ENCODE results near the gene LYSMD3.
"Not testable (repeated sequence)": the region's sequence is repeated elsewhere in the genome, so short reads cannot be mapped to it uniquely, and the experiment has no call there.

LYSMD3 gene

DNA sequence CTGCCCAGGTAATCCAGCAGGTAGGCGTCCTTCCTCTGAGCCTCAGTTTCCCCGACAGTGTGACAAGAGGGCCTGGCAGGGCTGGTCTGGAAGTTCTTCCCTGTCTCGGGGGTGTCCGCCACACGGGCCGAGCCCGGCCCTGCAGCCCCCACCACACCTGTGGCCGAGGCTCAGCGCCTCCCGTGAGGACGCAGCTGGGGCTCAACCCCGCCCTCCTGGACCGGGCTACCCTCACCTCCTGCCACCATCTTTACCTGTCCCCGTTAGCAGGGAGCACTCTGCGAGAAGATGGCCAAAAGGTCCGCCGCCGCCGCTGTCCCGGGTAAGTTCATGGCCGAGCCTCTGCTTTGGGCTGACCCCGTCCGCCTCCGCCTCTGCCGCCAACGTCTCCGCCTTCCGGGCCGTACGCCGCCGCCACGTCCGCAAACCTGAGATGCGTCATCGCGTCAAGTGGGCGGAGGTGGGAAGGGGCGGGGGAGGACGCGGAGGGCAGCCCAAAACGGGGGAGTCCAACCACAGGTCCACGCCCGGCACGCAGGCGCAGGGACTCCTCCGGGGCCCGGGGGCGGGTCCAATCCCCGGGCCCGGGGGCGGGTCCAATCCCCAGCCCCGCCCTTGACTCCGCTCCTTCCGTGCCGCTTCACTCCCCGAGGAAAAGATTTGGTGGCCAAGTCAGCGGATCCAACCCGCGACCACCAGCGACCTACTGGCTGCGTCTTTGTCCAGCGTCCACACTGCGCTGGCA is at the start of gene LYSMD3:
LYSMD3 (minus strand) TSS at position 391 of the 745 bp plus-strand sequence. CDS start 4,295 bp downstream, outside the sequence.
- DNase-seq, result peak; percentile 90 to 93

DNA sequence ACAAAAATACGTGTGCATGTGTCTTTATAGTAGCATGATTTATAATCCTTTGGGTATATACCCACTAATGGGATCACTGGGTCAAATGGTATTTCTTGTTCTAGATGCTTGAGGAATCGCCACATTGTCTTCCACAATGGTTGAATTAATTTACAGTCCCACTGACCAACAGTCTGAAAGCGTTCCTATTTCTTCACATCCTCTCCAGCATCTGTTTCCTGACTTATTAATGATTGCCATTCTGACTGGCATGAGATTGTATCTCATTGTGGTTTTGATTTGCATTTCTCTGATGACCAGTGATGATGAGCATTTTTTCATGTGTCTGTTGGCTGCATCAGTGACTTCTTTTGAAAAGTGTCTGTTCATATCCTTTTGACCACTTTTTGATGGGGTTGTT is 47.2 kb upstream of the LYSMD3 start:
- DNase-seq, result not testable (repeated sequence)

DNA sequence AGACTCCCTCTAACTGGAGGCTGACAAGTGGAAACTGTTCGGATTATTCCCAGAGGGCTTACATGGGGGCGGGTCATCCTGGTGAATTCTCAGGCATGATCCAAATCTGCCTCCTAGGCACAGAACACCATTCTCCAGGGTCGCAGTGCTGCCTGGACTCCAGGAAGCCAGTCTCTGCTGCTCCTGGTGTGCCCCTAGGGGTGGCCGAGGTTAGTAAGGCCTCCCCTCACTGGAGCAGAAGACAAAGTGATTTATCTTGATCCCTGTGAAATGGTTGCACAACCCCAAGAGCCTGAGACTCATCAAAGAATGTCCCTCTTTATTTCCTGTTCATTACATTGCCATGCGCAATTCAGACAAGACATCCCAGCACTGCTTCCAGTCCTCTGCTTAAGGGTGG is 46.3 kb upstream of the LYSMD3 start:
- no peak for DNase-seq

DNA sequence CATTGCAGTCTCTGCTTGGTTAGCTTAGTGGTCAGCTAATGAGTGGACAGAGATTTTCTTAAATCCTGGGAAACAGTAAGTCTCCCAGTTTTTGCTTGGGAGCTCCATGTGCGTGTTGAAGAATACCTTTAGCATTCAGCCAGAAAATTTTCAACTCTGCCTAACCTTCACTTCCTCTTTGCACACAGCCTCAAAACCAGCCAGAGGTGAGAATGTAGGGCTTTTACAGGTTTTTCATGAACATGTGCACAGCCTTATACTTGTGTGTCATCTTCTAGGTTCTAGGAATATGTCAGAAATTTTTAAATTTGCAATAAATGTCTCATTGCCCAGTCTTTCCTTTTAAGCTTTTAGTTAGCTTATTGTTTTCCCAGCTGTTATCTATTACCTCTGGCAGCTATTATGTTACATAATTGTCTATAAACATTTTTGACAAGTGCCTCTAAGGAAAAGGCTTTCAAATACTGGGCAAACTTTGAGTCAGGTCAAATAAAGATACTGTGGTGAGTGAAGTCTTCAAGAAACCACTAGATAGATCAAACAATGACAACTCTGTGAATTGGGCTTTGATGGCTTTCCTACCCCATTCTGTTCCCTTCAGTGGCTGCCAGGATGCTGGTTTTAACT is 41.9 kb upstream of the LYSMD3 start:
- DNase-seq, result peak in 1 of 2 experiments; percentile 6

DNA sequence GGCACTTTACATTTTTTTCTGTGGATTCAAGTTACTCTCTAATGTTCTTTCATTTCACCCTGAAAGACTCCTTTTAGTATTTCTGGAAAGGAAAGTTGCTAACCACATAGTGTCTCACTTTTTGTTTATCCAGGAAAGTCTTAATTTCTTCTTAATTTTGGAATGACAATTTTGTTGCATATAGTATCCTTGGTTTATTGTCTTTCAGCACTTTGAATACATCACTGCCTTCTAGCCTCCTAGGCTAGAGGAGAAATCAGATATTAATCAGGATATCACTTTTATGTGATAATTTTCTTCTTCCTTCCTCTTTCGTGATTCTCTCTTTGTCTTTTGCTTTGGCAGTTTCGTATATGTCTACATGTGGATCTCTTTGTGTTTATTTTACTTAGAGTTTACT is 40.6 kb upstream of the LYSMD3 start:
- DNase-seq, result no peak

DNA sequence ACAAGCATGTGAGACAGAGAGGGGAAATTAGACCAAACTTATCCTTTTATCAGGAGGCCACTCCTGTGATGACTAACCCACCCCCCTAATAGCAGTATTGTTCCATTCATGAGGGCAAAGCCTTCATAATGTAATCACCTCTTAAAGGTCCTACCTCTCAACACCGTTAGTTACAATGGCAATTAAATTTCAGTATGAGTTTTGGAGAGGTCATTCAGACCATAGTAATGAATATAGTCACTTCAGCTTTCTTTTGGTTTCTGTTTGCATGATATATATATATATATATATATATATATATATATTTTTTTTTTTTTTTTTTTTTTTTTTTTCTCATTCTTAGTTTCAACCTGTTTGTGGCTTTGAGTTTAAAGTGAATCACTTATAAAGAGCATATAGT is 39.7 kb upstream of the LYSMD3 start:
- no peak for DNase-seq

DNA sequence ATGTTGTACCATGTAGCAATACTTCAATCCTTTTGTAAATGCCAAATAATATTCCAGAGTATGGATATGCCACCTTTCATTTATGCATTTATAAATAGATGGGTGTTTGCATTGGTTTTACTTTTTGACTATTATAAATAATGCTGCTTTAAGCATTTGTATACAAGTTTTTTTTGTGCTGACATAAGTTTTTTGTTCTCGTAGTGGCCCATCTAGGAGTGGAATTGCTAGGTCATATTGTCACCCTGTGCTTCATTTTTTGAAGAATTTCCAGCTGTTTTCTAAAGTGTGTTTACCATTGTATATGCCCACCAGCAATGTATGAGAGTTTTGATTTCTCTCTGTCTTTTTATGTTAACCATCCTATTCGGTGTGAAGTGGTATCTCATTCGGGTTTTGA is 36.1 kb upstream of the LYSMD3 start:
- DNase-seq, result no peak

DNA sequence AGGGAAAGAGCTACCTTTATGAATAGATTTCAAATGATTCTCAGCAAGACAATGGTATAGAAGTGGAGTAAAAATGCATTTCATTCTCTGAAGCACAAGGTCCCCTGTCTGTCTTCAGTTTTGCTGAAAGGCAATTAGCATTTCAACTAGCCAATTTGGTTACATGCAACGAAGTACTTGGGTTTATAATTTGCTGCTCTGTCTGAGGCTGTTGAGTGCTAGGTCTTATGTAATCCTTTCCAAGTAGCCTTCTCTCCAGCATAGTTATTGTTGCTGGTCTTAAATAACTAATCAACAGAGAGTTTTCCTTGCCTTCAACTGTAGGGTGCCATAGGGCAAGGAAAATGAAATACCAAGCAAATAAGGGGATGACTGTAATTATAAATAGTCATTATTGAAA is 33.7 kb upstream of the LYSMD3 start:
- DNase-seq, result no peak

DNA sequence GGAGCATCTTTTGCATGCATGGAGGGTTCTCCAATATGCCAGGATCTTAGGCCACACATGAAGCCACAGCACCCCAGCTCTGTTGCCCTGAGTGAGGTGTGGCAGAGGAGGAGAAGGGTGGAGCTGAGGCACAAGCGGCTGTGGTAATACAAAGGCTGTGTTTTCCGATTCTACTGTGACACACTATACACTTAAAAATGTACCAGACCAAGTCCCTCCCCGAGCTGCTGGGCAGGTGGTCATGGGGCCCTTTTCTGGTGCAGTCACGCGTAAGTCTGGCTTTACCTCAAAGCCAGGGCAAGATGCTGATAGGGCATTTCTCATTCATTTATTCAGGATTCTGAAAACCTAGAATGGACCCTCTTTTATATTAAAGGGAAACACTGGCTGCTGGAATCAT is 33.0 kb upstream of the LYSMD3 start:
- no peak for DNase-seq

DNA sequence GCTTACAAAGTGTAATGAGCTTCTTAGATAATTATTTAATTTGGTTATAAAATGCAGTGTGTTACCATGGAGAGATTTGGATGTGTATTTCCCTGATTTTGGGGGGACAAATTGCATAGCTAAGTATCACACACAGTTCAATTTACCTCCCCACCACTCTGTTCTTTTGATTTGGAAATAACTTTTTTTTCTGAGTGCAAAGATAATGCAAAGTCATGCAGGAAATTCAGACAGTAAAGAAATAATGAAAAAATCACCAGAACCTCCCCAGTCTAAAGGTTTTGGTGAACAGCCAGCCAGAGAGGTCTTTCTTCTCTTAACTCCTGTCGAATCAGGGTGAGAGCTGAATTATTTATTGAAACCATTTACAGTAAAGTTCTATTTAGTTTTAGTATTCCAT is 32.4 kb upstream of the LYSMD3 start:
- DNase-seq, result no peak

DNA sequence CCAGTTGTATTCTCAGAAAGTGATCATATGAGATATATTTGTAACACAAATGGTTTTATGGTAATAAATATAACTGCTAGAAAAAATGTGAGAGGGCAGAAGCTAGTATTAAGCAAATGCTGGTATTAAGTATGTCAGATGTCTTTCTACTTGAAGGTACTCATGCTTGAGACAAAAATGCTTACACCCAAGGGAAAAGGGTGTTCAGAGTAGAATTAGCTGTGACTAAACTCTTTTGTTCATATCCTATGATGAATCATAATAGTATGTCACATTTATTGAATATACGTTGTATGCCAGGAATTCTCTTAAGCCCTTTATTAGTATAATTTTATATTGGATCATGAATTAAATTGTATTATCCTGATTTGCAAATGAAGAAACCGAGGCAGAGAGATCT is 31.4 kb upstream of the LYSMD3 start:
- no peak for DNase-seq

DNA sequence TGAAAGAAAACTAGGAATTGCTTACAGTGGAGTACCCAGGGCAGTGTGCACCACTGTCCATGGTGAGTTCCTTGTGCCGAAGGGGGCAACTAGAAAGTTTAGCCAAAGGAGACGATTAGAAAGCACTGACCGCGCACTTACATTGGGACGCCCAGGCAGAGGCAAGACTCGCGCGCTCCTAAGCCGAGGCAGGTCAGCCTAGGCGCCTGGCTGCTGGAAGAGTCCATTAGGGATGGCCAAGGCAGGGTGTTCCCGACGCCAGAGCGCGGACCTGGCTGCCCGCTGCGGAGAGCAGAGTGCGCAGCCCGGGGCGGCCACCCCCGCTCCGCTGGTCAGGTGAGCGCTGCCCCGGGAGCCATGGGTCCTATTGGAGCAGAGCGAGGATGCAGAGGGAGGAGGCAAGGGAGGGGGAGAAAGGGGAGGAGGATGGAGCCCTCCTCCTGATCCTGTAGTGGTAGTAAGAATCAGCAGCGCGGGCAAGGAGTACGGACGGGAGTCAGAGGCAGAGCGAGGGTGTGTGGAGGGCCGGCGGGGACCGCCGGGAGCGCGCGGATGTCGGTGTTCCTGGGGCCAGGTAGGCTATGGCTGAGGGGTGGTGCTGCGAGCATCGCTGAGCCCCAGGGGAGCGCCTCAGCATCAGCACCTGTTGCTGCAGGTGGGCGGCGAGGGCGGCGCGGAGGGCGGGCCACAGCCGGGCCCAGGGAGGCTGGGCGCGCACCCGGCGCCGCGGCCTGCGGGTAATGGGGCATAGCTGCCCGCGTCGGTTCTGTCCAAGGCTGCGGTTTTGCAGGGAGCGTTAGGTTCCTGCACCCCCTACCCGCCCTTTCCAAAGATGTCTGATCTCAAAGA is 29.2 kb upstream of the LYSMD3 start, which contains the start of gene ADGRV1:
ADGRV1 (plus strand) TSS at position 454 of the 849 bp plus-strand sequence; CDS start at position 553, 99 bp downstream.
- DNase-seq, result peak in 1 of 2 experiments; percentile 14

DNA sequence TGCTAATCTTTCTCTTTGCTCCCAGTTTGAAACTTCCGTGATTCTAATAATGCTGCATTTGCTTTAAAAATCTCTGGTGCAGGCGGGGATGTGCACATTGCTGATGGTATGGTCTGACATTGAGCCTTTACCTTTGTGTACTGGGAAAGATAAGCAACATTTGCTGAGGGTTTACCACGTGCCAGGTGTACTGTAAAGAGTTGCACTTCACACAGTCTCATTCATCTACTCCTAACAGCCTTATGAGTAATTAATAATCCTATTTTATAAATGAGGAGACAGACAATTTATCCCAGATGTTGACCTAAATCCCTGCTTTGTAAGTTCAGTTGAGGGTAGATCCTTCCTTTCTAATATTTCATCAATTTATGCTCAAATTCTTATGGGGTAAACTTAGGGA is 28.5 kb upstream of the LYSMD3 start:
- DNase-seq, result no peak

DNA sequence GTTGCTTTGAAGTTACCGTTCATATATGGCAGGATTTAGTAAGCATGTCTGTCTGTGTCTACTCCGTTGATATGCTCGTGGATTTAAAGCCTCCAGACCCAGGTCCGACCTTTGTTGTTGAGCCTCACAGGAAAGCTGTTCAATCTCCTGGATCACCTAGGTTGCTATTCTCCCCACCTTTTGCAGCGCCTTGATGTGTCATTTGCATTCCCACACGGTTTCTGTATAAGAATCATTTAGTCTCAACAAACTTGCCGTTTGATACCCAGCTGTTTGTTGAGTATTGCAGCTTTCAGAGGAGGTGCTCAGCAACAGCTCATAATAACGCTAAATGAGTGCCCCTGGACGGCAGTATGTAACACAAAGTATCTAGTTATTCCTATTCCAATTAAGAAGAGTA is 28.0 kb upstream of the LYSMD3 start:
- DNase-seq, result no peak

DNA sequence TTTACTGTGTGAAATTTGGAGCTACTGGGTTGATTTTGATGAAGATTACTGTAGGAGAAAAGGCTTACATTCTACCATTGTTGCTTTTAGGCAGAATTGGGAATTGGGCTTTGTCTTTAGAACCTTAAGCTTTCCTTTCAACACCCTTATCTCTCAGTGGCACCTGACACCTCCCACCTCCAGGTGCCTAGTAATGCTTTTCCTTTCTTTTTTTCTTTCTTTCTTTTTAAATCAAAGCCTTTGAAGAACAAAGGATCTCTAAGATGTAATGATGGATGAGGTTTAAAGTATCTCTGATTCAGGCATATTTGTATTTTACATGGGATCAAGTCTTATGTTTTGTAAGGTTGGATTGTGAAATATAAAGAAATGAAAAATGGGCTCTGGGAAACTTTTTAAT is 26.3 kb upstream of the LYSMD3 start:
- no peak for DNase-seq

DNA sequence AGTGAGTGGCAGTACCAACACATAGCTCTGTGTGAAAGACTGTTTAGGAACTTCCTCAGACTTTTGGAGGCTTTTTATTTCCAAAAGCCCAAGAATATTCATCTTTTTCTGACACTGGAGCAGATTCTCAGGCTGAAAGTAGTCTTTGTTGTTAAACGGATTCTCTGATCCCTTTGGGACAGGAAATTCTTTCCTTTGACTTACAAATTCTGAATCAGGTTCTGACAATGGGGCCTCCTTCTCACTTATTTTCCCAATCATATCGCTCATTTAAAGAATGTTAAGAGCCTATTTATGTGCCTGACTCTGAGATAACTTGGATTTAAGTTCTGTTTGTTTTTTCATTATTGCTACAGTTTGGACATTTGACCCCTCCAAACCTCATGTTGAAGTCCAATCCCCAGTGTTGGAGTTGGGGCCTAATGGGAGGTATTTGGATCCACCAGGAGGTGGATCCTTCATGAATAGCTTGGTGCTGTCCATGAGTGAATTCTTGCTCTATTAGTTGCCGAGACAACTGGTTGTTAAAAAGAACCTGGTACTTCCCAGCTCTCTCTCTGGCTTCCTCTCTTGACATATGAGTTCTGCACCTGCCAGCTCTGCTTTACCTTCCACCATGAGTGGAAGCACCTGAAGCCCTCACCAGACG is 25.1 kb upstream of the LYSMD3 start:
- no peak for DNase-seq

DNA sequence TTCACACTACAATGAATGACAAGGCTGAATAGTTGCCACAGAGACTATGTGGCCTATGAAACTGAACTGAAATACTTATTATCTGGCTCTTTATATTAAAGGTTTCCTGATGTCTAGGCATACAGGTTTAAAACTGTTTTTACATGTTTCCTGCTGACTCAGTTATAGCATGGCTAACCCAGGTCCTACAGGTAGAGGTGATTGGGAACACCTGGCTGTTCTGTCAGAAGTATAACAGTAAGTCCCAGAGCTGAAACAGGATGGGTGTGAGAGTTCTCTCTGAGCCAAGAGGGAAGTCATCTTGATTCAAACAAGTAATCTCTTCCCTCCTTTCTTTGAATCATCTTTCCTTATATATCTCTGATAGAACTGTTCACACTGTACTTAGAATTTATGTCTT is 24.3 kb upstream of the LYSMD3 start:
- DNase-seq, result no peak

DNA sequence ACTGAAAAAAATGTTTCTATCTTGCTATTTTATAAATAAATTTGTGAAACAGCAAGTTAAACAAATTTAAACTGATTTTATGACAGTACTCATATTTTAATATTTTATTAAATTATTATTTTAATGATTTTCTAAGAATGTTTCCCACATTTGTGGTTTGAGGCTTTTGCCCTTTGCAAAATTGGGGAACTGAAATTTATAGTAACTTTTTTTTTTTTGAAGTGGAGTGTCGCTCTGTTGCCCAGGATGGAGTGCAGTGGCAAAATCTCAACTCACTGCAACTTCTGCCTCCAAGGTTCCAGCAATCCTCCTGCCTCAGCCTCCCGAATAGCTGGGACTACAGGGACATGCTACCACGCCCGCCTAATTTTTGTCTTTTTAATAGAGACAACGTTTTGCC is 22.0 kb upstream of the LYSMD3 start:
- DNase-seq, result no peak

DNA sequence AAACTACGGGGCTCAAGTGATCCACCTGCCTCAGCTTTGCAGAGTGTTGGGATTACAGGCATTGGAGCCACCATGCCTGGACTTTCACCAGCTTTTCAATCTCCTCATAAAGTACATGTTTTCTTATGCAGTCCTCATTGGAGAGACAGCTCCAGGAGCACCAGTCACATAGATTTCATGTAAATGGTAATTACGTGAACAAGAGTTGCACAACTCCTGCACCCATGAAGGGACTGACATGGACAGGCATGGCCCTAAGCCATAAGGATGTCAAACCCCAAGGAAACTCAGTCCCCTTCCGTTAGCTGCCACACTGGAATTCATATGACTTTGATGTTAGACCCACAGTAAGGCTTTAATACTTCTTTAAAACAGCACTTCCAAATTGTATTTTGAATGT is 21.6 kb upstream of the LYSMD3 start:
- no peak for DNase-seq

DNA sequence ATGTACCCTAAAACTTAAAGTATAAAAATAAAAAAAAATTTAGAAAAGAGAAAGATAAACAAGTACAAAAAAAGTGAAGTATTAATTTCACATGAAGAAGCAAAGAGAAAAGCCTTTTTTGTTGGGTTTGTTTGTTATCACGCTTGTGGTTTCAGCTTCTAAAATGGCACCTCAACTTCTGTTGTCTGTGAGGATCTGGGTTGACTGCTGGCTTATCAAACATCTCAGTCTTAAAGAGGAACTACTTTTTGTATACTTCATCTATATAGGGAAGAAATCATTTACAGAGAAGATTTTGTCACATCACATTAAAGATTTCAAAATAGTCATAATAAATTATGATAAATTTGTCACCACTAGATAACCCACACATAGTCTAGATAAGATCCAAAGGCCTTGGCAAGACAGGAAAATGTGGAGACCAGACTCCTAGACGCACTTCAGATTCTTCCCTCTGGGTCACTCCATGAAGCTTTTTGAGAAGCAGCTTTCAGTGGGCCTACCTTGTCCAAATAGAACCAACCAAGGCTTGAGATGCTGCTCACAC is 20.4 kb upstream of the LYSMD3 start:
- DNase-seq, result peak; percentile 14 to 16

DNA sequence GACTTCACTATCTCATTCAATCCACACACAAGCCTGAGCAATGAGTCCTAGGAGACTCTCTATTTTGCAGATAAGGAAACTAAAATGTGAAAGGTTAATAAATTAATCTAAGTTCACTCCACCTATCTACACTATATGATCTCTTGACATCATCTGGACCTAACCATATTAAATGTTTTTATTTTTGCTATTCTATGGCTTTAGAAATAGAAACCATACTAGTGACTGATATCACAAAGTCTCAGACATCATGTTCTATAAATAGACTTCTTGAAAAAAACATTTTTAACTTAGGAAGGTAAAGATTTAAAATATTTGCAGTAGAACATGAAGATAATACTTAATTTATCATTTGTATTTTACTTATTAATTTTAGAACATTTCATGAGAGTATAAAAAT is 19.8 kb upstream of the LYSMD3 start:
- no peak for DNase-seq

DNA sequence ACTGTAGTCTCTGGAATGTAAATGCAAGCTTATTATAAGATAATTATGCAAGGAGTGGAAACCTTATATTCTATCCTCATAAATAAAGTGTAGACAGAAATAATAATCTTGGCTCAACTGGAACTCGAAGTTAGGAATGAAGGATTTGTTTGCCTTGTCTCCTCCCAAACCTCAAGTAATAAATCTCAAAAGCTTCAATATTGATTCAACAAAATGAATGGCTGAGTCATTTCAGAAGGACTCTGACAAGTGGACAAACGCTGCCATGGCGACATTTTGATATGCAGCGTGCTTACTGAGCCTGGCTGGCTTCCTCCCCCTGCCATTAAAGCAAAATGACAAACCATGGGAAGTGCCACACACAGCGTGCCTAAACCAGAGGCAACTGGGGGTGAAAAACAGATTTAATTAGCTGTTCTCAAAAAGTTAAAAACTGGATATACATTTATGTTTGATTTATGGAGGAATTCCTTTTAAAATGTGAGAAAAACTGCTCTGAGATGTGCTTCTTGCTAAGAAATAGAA is 18.7 kb upstream of the LYSMD3 start:
- DNase-seq, result no peak
